Keratinocyte (primary cell): Measurements from ENCODE around the gene BRD1. TPM values are rescaled to one million over a fixed set of nuclear protein-coding genes. Genes with fewer than 3 reads are reported as not detected.

Experiments
- DNase-seq: peaks from one replicate; pipeline ENCODE4 v3.0.0-alpha.2; 2011; ENCODE audit warnings: low read depth, missing footprints, low spot score
- FAIRE-seq: peaks from 2 replicates; lab custom pipeline; 2011; peaks lifted over from hg19 to GRCh38; lab: Jason Lieb, UNC
- H2AFZ ChIP-seq: 2 replicates; pipeline ENCODE4 v1.6.0; 2012; ENCODE audit warnings: low read length, control low read depth, inconsistent platforms; ENCODE audit not compliant: control insufficient read depth
- H3K27ac ChIP-seq: 2 replicates; pipeline ENCODE4 v1.5.1; 2011; ENCODE audit warnings: low read length; ENCODE audit not compliant: control insufficient read depth, insufficient read depth
- H3K27me3 ChIP-seq: 3 replicates; pipeline ENCODE4 v1.6.0; 2011; ENCODE audit warnings: low read length; ENCODE audit not compliant: control insufficient read depth, insufficient read depth; ENCODE audit errors: extremely low read depth
- H3K36me3 ChIP-seq, 2 experiments: 2 replicates in 1 of 2; 3 replicates in 1 of 2; pipeline ENCODE4 v1.5.1; 2011; ENCODE audit warnings: low read length in 2 of 2, mild to moderate bottlenecking in 1 of 2; ENCODE audit not compliant: control insufficient read depth in 2 of 2, insufficient read depth in 2 of 2; ENCODE audit errors: extremely low read depth in 1 of 2
- H3K4me1 ChIP-seq: 3 replicates; pipeline ENCODE4 v1.5.1; 2011; ENCODE audit warnings: low read length; ENCODE audit not compliant: control insufficient read depth, insufficient read depth; ENCODE audit errors: extremely low read depth
- H3K4me2 ChIP-seq: 3 replicates; pipeline ENCODE4 v1.6.0; 2011; ENCODE audit warnings: low read depth, low read length; ENCODE audit not compliant: control insufficient read depth, insufficient read depth; ENCODE audit errors: extremely low read depth
- H3K4me3 ChIP-seq, 3 experiments: fragments of 200-600 bp in 1 of 3; sonication (generic) in 1 of 3; 2 replicates in 2 of 3; 3 replicates in 1 of 3; pipeline ENCODE4 v1.5.1; 2011 to 2016; ENCODE audit warnings: low read length in 3 of 3, mild to moderate bottlenecking in 3 of 3, control low read depth in 2 of 3, inconsistent platforms in 1 of 3, low read depth in 1 of 3, mixed read lengths in 1 of 3, mixed run types in 1 of 3, moderate library complexity in 1 of 3; ENCODE audit not compliant: control insufficient read depth in 2 of 3, insufficient read depth in 2 of 3; ENCODE audit errors: extremely low read depth in 1 of 3
- H3K79me2 ChIP-seq: 2 replicates; pipeline ENCODE4 v1.6.0; 2012; ENCODE audit warnings: low read length; ENCODE audit not compliant: control insufficient read depth, insufficient read depth
- H3K9ac ChIP-seq: 3 replicates; pipeline ENCODE4 v1.6.0; 2011; ENCODE audit warnings: low read length; ENCODE audit not compliant: control insufficient read depth, insufficient read depth; ENCODE audit errors: extremely low read depth
- H3K9me1 ChIP-seq: 3 replicates; pipeline ENCODE4 v1.6.0; 2011; ENCODE audit warnings: low read length; ENCODE audit not compliant: control insufficient read depth, insufficient read depth; ENCODE audit errors: extremely low read depth
- H3K9me3 ChIP-seq: 2 replicates; pipeline ENCODE4 v1.5.1; 2012; ENCODE audit warnings: low read depth, low read length; ENCODE audit not compliant: control insufficient read depth
- H4K20me1 ChIP-seq: 3 replicates; pipeline ENCODE4 v1.6.0; 2011; ENCODE audit warnings: low read length; ENCODE audit not compliant: control insufficient read depth, insufficient read depth; ENCODE audit errors: extremely low read depth
- EZH2 ChIP-seq: IDR thresholded peaks from one replicate; pipeline ENCODE4 v1.6.1; 2012; ENCODE audit warnings: inconsistent platforms, mild to moderate bottlenecking, low read length, moderate library complexity
- dilution Hi-C: fragments of 300-500 bp; cut with MboI; formaldehyde crosslinking; loops from one replicate; pipeline ENCODE4 v1.7.0; 2020; ENCODE audit warnings: low sequenced_read_pairs; ENCODE audit not compliant: extremely low pct_ligation_motif_present
- polyA plus RNA-seq, 5 experiments: library from polyadenylated mRNA; depleted of rRNA in 3 of 5; stranded (reverse) in 3 of 5; stranded (forward) in 1 of 5; unstranded in 1 of 5; fragments of >200 nt; gene quantifications; 1 replicate in 1 of 5; 2 replicates in 3 of 5; 3 replicates in 1 of 5; pipeline versions ENCODE4 v1.2.1 to v1.2.3, GENCODE V29; 2011 to 2012; ENCODE audit warnings: missing spikeins in 2 of 5, low read depth in 1 of 5, low replicate concordance in 1 of 5
- TF ChIP-seq, protein P1 (sequence below), 3 experiments: IDR thresholded peaks in 1 of 3; conservative IDR thresholded peaks in 1 of 3; optimal IDR thresholded peaks in 1 of 3; 2 replicates in 2 of 3; 3 replicates in 1 of 3; pipeline versions ENCODE3 to v1.5.1; 2011; ENCODE audit warnings: low read length in 3 of 3, mild to moderate bottlenecking in 3 of 3, moderate library complexity in 2 of 3, control low read depth in 1 of 3, inconsistent platforms in 1 of 3; ENCODE audit not compliant: insufficient read depth in 2 of 3; ENCODE audit errors: extremely low read depth in 1 of 3

BRD1 gene
- polyA plus RNA-seq, 1 donor (not counting 4 experiments of a cell fraction or from before 2014, with no cell fraction given) = 4.3 TPM

DNA sequence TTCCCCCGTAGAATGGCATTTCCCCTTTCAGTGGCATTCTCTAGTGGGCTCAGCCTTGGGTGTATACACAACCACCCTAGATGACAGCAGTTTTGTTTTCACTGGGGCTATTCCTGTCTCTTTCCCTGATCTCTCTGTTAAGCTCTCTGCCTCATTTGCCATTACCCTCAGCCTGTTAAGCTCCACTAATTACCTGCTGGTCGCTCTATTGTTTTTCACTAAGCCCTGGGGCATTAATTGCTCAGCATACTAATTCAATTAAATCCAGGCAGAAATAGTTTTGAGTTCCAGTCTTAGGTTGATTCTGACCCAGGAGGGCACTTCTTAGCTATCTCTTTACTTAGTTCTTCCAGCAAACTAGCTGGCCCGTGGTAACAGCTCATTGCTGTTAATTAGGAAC, 80.0 kb downstream of the BRD1 start:
- H3K9me1 ChIP-seq = no peaks in the 10 kb centered on the region
- dilution Hi-C loops = no loop called here
- no peaks in the 10 kb centered on the region for H3K36me3 ChIP-seq
- no peaks in the 10 kb centered on the region for H4K20me1 ChIP-seq
- H3K27me3 ChIP-seq = no peaks in the 10 kb centered on the region
- no peak for FAIRE-seq
- no peak overlapping the region for H2AFZ ChIP-seq
- peaks cover 2% of the 10 kb centered on the region for H3K9me3 ChIP-seq
- no peak overlapping the region for H3K4me2 ChIP-seq
- no peak for DNase-seq
- no peak overlapping the region for H3K9ac ChIP-seq
- H3K4me3 ChIP-seq = no peak overlapping the region
- H3K27ac ChIP-seq = no peak overlapping the region
- H3K79me2 ChIP-seq = no peaks in the 10 kb centered on the region
- no peak for TF ChIP-seq EZH2
- TF ChIP-seq, protein P1, sequence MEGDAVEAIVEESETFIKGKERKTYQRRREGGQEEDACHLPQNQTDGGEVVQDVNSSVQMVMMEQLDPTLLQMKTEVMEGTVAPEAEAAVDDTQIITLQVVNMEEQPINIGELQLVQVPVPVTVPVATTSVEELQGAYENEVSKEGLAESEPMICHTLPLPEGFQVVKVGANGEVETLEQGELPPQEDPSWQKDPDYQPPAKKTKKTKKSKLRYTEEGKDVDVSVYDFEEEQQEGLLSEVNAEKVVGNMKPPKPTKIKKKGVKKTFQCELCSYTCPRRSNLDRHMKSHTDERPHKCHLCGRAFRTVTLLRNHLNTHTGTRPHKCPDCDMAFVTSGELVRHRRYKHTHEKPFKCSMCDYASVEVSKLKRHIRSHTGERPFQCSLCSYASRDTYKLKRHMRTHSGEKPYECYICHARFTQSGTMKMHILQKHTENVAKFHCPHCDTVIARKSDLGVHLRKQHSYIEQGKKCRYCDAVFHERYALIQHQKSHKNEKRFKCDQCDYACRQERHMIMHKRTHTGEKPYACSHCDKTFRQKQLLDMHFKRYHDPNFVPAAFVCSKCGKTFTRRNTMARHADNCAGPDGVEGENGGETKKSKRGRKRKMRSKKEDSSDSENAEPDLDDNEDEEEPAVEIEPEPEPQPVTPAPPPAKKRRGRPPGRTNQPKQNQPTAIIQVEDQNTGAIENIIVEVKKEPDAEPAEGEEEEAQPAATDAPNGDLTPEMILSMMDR (optimal IDR thresholded peaks at IDR 0.05 in 1 of 3, IDR thresholded peaks at IDR 0.05 in 1 of 3, conservative IDR thresholded peaks at IDR 0.05 in 1 of 3; ENCODE audit: extremely low read depth in 1 of 3, insufficient read depth in 2 of 3, low read length in 3 of 3) = no peak
- no peaks in the 10 kb centered on the region for H3K4me1 ChIP-seq

GRCh38 chr22:49747130-49747529, 80.5 kb downstream of the BRD1 start:
- dilution Hi-C loops = no loop called here
- no peak overlapping the region for H3K9ac ChIP-seq

More at GRCh38 chr22:49747130-49747529, 80.5 kb downstream of the BRD1 start:
- Histone ChIP-seq H2AFZ (no peak overlapping the region), H3K36me3 (no peaks in the 10 kb centered on the region), H3K4me3 (no peak overlapping the region), H3K4me1 (no peaks in the 10 kb centered on the region), H3K27me3 (no peaks in the 10 kb centered on the region), H3K9me3 (peaks cover 2% of the 10 kb centered on the region), H3K79me2 (no peaks in the 10 kb centered on the region), H4K20me1 (no peaks in the 10 kb centered on the region), H3K9me1 (no peaks in the 10 kb centered on the region), H3K4me2 (no peak overlapping the region), H3K27ac (no peak overlapping the region)
- TF ChIP-seq, protein P1 (optimal IDR thresholded peaks at IDR 0.05 in 1 of 3, IDR thresholded peaks at IDR 0.05 in 1 of 3, conservative IDR thresholded peaks at IDR 0.05 in 1 of 3; ENCODE audit: extremely low read depth in 1 of 3, insufficient read depth in 2 of 3, low read length in 3 of 3) = no peak
- TF ChIP-seq EZH2 = no peak
- DNase-seq = no peak
- FAIRE-seq = no peak
